HG03095 (cell line): Measurements from ENCODE around the gene PPP1R26.
"Not testable (repeated sequence)": the region's sequence is repeated elsewhere in the genome, so short reads cannot be mapped to it uniquely, and the experiment has no call there.

Source experiments
- ATAC-seq: cut with Tn5 transposase; IDR thresholded peaks from one replicate; pipeline ENCODE4 v1.9.1; 2021; ENCODE audit warnings: moderate library complexity; ENCODE audit not compliant: unreplicated experiment

The PPP1R26 gene

DNA sequence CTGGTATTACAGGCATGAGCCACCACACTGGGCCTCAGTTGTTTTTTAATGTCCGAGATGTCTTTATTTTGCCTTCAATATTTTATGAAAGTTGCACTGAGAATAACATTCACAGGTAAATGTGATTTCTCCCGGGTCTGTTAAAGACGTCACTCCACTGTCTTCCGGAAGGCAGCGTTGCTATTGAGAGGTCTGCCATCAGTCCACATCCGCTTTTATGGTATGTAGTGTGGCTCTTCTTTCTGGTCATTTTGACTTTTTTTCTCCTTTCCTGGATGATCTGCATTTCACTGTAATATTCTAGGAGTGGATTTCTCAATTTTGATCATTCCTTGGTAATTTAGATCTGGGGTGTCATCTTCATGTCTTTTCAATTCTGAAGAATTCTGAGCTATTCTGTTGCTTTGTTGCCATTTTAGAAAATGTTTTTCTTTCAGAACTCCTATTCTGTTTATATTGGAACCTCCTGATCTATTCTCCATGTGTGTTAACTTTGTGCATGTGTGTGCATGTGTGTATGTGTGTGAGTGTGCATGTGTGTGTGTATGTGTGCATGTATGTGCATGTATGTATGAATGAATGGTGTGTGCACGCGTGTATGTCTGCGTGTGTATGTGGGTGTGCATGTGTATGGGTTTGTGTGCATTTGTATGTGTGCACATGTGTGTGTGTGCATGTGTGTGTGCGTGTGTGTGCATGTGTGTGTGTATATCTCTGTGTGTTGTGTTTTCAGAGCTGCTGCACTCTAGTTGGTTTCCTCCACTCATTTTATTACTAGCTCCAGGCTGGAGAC lies 39.8 kb downstream of the PPP1R26 start:
- no peak for ATAC-seq

DNA sequence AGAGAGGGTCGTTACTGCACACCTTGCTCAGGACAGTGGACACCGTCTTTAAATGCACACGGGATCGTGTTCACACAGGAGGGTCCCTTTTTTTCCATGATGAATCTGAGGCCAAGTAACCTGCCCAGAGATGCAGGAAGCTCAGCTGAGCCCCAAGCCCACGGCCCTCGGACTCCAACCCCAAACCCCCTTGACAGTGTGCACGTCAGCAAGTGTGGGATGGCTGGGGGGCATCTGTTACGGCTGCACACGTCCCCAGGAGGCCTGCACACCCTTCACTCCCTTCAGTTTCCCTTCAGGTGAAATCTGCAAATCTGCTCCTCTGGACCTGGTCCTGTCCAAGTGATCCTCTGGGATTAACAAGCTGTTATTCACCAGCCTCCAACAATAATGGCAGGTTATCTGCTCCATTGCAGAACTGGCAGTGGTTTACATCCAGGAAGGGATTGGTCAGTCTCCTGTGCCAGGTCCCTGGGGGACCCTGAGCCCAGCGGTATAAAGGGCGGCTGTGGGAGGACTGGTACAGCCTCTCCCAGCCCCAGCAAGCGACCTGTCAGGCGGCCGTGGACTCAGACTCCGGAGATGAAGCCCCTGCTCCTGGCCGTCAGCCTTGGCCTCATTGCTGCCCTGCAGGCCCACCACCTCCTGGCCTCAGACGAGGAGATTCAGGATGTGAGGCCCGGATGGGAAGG lies 41.5 kb downstream of the PPP1R26 start, which contains the start of gene LCN1:
TSS of gene LCN1 (plus strand) at position 525 of the 692 bp plus-strand sequence. CDS start at position 583, 58 bp downstream.
- no peak for ATAC-seq

DNA sequence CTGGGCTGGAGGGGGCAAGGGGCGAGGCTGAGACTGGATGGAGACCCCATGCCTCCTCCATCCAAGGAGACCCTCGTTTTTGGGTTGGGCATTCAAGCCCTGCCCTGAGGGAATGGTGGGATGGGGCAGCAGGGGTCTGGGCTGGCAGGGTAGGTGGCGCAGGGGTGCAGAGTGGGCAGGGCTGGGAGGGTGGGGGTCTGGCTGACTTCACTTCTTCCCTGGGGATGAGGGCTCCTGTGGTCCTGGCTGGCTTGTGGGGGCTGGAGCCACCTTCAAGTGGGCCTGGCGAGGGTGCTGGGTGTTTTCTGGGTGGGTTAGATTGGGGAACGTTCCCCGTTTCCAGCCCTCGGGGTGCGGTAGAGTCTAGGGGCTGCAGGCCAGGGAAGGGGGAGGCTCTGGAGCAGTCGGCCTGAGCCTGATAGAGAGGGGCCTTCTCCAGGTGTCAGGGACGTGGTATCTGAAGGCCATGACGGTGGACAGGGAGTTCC lies 42.1 kb downstream of the PPP1R26 start:
- ATAC-seq = no peak

DNA sequence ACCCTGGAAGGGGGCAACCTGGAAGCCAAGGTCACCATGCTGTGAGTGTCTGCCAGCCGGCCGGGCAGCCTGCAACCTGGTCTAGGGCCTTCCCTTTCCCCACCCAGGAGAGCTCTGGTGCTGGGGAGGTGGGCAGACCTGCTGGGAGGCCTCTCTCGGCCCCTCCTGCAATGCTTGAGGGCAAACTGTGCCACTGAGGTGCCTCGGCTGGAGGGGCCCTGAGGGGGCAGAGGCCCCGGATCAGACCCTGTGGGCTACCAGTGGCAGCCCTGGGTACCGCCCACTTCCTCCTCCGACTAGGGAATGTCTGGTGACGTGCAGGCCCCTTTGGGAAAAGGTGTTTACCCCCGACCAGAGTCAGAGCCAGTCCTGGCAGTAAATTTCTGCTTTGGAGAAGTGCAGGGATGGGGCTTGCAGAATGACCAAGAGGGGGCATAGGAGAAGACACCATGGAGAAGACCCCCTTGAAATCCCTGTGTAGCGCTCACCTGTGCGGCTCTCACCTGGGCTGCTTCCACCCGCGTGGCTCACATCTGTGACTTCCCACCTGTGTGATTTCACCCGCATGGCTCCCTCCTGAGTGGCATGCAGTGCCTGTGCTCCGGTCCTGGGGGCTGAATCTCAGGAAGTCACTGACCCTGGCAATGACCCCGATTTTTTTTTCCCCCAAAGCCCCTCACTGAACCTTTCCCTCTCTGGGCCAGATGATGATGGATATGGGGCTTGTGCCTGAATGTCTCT lies 42.7 kb downstream of the PPP1R26 start:
- no peak for ATAC-seq

DNA sequence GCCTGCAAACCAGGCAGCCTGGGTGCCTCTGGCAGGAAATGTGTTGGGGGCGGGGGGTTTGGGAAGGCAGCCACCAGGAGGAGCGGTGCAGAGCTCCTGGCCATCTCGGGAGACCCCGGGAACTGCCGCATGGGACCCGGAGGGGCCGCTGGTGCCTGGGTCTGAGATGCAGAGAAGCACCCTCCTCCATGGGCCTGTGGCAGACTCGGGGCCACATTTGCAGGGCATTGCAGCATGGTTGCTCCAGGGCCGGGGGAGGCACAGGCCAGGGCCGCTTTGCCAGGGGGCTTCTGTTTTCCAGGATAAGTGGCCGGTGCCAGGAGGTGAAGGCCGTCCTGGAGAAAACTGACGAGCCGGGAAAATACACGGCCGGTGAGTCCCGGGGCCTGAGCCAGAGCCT lies 43.3 kb downstream of the PPP1R26 start:
- ATAC-seq = no peak

DNA sequence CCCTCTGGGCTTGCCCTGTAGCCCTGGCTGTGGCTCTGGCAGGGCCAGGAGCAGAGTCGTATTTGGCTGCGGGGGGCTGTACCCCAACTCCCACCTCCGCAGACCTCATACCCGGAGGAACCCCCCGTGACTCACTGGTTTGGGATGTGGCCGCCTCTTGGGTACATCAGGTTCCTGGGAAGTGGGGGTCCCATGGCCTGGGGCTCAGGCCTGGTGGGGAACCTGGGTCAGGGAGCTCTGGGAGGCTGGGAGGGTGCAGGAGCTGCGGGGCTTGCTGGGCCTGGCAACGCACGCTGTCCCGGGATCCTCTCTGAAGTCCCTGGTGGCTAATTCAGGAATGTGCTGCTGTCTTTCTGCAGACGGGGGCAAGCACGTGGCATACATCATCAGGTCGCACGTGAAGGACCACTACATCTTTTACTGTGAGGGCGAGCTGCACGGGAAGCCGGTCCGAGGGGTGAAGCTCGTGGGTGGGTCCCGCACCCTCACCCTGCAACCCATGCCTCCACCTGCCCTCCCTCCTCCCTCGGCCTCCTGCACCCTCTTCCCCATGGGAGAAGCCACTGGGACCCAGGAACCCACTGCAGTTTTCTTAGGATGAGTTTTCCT lies 44.0 kb downstream of the PPP1R26 start:
- ATAC-seq = no peak

DNA sequence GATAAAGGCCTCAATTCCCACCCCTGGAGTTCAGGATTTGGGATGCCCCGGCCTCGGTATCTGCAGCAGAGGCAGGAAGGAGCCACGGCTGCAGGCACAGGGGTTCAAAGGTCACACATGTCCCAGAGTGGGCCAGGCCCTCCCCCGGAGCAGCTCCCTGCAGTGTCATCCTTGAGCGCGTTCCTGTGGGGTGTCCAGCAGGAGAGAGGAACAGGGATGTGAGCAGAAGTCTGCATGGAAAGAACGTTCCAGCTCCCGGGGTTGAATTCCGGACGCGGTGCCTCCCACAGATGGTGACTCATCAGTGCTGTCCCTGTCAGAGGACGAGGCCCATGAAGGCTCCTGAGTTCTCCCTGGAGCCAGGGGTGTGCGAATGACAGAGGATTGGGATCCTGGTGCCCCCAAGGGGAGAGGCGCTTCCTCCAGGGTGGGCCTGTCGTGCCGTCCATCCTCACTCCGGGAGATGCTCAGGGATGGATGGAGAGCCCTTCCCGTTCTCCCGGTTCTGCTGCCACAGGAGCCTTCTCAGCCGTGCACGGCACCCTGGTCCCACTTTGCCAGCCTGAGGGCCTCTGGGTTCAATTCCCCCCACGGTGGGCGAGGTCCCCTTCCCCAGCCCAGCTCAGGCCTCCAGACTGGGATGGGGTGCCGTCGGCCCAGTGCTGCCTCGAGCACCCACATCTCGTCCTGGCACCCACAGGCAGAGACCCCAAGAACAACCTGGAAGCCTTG lies 44.7 kb downstream of the PPP1R26 start:
- ATAC-seq = no peak

DNA sequence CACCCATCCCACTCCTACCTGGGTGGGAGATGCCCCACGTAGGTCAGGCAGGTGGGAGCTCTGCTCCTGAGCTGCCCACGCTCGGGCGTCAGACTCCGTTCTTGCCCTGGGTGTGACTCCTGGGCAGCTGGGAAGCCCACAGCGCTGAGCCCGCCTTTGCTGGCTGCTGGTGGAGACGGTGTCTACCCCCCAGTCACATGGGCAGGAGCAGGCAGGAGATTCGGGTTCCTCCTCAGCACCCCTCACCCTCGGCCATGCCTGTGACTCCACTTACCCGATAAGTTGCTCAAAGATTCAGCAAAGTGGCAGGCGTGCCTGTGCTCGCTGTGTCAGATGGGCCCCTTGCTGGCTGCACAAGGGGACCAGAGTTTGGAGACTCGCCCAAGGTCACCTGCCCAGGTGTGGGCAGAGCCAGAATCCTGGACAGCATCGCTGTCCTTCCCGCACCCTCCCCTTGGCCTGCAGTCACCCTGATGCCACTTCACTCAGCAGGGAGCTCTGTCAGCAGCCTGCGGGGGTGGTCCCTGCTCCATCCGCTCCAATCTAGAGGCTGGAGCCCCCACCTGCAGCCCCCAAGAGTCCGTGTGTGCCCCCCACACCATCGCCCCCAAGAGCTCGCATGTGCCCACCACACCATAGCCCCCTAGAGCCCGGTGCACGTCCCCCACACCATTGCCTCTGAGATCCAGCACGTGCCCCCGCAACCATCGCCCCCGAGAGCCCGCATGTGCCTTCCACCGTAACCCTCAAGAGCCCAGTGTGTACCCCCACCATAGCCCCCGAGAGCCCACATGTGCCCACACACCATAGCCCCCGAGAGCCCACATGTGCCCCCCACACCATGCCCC lies 45.9 kb downstream of the PPP1R26 start:
- no peak for ATAC-seq

DNA sequence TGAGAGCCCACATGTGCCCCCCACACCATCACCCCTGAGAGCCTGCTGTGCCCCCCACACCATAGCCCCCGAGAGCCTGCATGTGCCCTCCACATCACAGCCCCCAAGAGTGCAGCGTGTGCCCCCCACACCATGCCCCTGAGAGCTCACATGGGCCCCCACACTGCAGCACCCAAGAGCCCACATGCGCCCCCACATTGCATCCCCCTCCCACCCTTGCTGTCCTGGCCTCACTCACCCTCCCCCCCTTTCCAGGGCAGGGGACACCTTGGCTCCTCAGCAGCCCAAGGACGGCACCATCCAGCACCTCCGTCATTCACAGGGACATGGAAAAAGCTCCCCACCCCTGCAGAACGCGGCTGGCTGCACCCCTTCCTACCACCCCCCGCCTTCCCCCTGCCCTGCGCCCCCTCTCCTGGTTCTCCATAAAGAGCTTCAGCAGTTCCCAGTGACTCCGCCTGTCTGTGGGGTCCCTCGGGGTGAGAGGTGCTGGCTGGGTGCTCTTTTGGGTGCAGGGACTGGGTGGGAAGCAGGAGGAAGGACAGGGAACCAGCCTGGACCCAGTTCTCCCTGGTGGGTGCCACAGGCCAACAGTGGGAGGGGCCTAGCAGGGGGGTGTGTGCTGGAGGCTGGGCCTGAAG lies 46.6 kb downstream of the PPP1R26 start:
- no peak for ATAC-seq

DNA sequence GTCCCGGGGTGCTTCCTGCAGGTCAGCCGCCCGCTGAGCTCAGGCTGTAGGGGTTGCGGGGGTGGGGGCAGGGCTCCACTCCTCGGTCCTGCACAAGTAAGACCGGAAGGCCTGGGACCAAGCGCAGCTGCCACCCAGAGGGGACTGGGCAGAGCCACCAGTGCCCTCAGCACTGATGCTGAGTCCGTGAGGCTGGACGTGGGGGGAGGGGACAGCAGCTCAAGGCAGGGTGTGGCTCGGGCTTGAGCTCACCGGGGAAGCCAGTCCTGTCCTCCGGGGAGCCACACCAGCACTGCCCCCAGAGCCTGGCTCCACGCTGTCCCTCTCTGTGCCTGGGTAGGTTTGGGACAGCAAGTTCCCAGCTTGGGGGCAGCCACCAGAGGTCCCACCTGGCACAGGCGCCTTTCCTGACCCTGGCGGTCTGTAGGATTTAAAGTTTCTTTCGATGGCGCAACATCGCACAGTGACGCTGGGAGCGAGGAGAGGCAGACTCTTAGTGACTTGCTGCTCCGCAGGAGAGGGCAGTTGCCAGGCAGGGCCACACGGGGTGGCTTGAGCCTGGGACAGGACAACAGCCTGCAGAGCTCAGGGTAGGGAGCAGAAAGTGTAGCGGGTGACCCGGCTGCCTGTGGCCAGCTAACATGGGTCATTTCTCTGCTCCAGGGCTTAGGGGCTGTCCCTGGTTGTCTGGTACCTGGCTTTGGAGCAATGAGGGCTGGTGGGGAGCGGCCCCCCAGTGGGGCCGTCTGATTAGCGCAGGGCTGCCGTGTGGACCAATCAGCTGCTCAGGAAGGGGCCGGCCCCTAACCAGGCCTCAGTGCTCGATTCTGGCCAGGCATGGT lies 47.4 kb downstream of the PPP1R26 start:
- no peak for ATAC-seq

DNA sequence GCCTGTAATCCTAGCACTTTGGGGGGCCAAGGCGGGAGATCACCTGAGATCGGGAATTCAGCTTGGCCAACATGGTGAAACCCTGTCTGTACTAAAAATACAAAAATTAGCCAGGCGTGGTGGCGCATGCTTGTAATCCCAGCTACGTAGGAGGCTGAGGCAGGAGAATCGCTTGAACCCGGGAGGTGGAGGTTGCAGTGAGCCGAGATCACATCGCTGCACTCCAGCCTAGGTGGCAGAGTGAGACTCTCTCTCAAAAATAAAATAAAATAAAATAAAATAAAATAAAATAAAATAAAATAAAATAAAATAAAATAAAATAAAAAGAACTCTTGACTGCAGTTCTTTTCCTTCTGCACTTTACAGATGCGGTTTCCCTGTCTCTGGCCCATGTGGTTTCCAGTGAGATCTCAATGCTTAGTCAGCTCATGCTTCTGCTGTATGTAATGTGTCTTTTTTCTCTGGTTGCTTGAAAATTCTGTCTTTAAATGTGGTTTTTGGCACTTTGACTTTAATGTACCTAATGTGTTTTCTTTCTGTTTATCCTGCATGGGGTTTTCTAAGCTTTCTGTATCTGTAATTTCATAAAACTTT lies 49.4 kb downstream of the PPP1R26 start:
- ATAC-seq = not testable (repeated sequence)

DNA sequence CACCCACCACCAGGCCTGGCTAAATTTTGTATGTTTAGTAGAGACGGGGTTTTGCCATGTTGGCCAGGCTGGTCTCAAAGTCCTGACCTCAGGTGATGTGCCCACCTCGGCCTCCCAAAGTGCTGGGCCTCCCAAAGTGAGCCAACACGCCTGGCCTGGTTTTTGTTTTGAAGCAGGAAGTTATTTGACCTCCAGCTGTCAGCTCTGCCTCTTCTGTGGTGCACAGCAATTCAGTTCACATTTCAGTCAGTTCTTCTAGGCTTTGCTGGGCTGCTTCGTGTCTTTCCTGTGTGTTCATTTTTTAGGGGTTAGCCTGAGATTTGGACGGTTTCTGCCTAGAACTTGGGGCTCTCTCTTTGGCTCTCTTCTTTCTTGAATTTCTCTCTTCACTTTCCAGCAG lies 50.6 kb downstream of the PPP1R26 start:
- no peak for ATAC-seq

DNA sequence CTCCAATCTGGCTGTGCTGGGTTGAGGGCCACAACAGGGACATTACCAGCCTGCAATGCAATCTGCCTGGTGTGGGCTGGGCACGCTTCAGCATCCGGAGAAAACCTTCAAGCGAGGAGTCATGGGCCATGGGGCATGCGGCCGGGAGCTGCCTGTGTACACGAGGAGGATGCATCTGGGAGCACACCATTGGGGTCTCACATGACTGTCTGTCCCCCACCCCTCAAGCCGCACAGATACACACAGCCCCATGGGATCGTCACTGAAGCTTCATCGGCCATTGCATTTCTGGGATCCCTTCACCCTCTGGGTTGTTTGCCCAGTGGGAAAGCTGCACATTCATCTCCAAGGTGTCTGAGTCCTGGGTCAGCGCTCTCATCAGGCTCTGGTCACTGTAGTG lies 51.5 kb downstream of the PPP1R26 start:
- ATAC-seq = no peak

DNA sequence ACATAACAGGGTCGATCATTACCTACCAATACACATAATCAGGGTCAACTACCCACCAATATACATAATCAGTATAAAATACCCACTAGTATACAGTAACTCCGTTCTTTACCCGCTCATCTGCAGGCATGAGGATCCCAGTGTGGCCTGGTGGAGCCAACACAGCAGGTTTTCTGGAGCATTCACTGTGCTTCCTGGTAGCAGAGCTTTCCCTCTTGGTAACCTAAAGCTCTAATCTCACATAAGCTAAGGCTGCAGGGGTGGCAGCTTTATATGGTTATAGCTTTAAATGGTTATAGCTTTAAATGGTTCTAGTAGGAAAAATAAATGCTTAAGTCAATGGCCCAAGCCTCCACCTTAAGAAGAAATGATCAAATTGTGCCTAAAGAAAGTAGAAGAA lies 53.5 kb downstream of the PPP1R26 start:
- ATAC-seq = no peak

DNA sequence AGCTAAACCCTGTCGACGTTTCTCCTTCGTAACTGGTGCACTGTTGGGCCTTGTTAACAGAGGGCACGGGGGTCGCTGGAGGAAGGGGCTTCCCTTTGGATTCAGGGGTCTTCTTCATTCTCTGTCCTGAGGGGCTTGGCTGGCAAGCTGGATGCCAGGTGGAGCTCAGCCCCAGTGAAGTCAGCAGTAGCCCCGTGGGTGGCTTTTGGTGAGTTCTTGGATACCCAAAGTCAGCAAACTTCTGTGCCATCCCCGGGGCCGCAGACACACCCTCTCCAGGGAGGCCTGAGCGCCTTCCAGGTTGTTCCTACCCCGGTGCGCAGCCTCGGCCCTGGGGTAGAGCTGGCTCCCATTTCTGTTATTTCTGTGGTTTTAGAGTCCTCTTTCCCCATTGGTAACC lies 54.1 kb downstream of the PPP1R26 start:
- ATAC-seq = no peak

DNA sequence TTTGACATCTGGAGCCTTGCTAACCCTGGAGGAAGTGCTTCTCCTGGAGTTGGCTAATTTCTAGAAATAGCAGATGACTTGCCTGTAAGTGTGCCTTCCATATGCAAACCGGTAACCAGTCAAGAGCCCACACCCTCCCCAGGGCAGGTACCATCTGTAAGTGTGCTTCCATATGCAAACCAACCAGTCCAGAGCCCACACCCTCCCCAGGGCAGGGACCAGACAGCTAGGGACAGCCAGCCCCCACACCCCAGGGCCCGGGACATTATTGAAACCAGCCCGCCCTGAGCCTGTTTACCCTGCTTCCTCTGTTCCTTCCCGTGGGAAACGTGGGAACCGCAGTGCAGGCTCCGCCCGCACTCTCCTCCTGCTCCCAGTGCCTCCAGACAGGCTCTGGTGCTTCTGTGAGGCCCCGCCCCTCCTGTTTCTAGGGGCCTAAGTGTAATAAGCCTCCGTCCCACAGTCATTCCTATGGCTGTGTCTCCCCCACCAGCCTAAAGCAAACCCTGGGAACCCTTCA lies 54.7 kb downstream of the PPP1R26 start:
- not testable (repeated sequence) for ATAC-seq

DNA sequence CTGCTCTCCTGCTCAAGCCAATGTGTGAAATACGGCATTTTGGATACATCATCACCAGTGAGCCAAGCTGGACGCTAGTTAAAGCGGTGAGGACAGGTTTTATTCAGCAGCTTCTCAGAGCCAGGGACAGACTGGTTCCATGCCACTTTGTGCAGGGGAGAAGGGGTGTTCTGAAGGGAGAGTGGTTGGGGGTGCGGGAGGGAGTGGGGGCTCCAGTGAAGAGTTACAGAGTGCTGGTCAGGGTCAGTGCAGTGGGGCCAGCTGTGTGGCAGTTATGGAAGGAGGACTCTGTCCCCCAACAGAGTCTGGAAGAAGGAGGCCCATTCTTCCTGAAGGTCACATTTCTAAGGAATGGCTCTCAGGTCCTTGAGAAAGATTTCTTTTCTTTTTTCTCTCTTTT lies 55.2 kb downstream of the PPP1R26 start:
- ATAC-seq = not testable (repeated sequence)
